GM10266 (cell line): ENCODE data around the gene FREM3.
"Not testable (repeated sequence)": the region's sequence is repeated elsewhere in the genome, so short reads cannot be mapped to it uniquely, and the experiment has no call there.

Source experiments
- DNase-seq: peaks from one replicate; pipeline ENCODE4 v3.0.0; 2012; ENCODE audit errors: extremely low spot score
- CTCF ChIP-seq: IDR thresholded peaks from 2 replicates; pipeline ENCODE4 v1.5.1; 2012; ENCODE audit warnings: mild to moderate bottlenecking, low read depth; ENCODE audit not compliant: control insufficient read depth, insufficient read depth; ENCODE audit errors: missing control alignments

FREM3 gene

GRCh38 chr4:143726714-143727113, 26.2 kb upstream of the FREM3 start:
- TF ChIP-seq CTCF: no peak
- no peak for DNase-seq

- TF ChIP-seq CTCF: no peak
- DNase-seq: no peak
These were observed 20.8 kb upstream of the FREM3 start for GRCh38 chr4:143721317-143721716.

- not testable (repeated sequence) for DNase-seq
These were observed 18.3 kb upstream of the FREM3 start for GRCh38 chr4:143718748-143719147.

- no peak for DNase-seq
- no peak for TF ChIP-seq CTCF
These were observed 13.6 kb upstream of the FREM3 start for GRCh38 chr4:143713955-143714625.

GRCh38 chr4:143713553-143713952, 13.1 kb upstream of the FREM3 start:
- TF ChIP-seq CTCF: no peak
- no peak for DNase-seq

GRCh38 chr4:143712155-143712550, 11.7 kb upstream of the FREM3 start:
- DNase-seq: no peak
- no peak for TF ChIP-seq CTCF

GRCh38 chr4:143711543-143712154, 11.2 kb upstream of the FREM3 start:
- DNase-seq: no peak
- TF ChIP-seq CTCF: no peak
